Measurements from ENCODE around the gene FBXO15. TPM values are rescaled to one million over a fixed set of nuclear protein-coding genes. Genes with fewer than 3 reads are reported as not detected.

The FBXO15 gene
- total RNA-seq, 1 experiment from 2014 or later: 0.39 TPM

DNA sequence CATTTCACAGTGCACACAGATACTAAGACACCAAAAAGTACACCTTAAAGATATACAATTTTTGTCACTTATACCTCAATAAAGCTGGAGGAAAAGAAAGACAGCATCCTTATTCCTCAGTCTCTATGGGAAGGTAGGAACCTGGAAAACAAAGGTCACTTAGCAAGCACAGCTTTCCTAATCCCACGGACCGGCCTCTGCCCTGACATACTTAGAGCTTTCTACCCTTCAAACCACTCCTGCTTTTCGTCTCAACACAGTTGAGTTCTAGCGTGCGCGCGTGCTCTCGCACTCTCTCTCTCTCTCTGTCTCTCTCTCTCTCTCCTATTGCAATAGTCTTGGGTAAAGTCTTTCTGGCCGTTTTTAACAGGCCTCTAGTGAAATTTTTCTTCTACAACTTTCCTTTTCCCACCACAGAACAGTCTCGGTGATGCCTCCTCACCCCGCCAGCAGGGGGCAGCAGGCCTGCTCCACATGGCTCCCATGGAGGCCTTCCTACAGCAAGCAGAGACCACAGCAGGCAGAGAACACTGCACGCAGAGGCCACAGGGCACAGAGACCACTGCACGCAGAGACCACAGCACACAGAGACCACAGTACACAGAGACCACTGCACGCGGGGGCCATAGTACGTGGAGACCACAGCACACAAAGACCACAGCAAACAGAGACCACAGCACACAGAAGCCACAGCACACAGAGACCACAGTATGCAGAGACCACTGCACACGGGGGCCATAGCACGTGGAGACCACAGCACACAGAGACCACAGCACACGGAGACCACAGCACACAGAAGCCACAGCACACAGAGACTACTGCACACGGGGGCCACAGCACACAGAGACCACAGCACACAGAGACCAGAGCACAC is 106.9 kb downstream of the FBXO15 start:
- H3K36me3 Mint-ChIP-seq (ENCODE audit: insufficient read depth in 1 of 3, low read depth in 3 of 3): no peaks in the 10 kb centered on the region
- H2AK5ac ChIP-seq (ENCODE audit: insufficient read length, low read length): no peak overlapping the region
- peaks cover 0 to 2% of the 10 kb centered on the region in 2 experiments; a peak in 1 of 5 replicates for H3K9me3 Mint-ChIP-seq
- no peaks in the 10 kb centered on the region for H3K79me2 ChIP-seq (ENCODE audit: insufficient read depth, low read length)
- no peak overlapping the region for H3K56ac ChIP-seq (ENCODE audit: insufficient read length, low read depth, low read length)
- no peak overlapping the region for H3K4ac ChIP-seq (ENCODE audit: low read depth, low read length)
- no peaks in the 10 kb centered on the region; the same call in 1 of the 2 replicates for H3K27me3 Mint-ChIP-seq (ENCODE audit: low read depth)
- no peak overlapping the region for H3K4me3 Mint-ChIP-seq
- H4K91ac ChIP-seq (ENCODE audit: insufficient read length, low read depth, low read length): no peak overlapping the region
- H3K14ac ChIP-seq (ENCODE audit: insufficient read depth, low read length): no peak overlapping the region
- no peak overlapping the region for H4K5ac ChIP-seq (ENCODE audit: insufficient read length, low read depth, low read length)
- no peak overlapping the region for H4K8ac ChIP-seq (replicated peaks; ENCODE audit: insufficient read length, low read depth, low read length)
- H3K4me1 ChIP-seq (ENCODE audit: insufficient read depth, low read length): no peaks in the 10 kb centered on the region; the same call in 1 of the 2 replicates
- H2BK12ac ChIP-seq (ENCODE audit: insufficient read length, low read depth, low read length): no peak overlapping the region
- H3K23me2 ChIP-seq (ENCODE audit: insufficient read length, low read depth, low read length, poor library complexity, severe bottlenecking): no peaks in the 10 kb centered on the region
- H3K9me3 ChIP-seq (ENCODE audit: control insufficient read depth, low read depth, low read length): no peaks in the 10 kb centered on the region
- H2BK120ac ChIP-seq (ENCODE audit: low read depth, low read length, poor library complexity, severe bottlenecking): no peak overlapping the region
- no peak overlapping the region for H3K23ac ChIP-seq (ENCODE audit: insufficient read length, low read depth, low read length)
- peak; percentile 82 for DNase-seq
- TF ChIP-seq, protein P1, sequence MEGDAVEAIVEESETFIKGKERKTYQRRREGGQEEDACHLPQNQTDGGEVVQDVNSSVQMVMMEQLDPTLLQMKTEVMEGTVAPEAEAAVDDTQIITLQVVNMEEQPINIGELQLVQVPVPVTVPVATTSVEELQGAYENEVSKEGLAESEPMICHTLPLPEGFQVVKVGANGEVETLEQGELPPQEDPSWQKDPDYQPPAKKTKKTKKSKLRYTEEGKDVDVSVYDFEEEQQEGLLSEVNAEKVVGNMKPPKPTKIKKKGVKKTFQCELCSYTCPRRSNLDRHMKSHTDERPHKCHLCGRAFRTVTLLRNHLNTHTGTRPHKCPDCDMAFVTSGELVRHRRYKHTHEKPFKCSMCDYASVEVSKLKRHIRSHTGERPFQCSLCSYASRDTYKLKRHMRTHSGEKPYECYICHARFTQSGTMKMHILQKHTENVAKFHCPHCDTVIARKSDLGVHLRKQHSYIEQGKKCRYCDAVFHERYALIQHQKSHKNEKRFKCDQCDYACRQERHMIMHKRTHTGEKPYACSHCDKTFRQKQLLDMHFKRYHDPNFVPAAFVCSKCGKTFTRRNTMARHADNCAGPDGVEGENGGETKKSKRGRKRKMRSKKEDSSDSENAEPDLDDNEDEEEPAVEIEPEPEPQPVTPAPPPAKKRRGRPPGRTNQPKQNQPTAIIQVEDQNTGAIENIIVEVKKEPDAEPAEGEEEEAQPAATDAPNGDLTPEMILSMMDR (conservative IDR thresholded peaks at IDR 0.05): peak; percentile 88
- H3K27ac Mint-ChIP-seq: no peak overlapping the region
- no peaks in the 10 kb centered on the region for H4K20me1 ChIP-seq (ENCODE audit: control insufficient read depth, insufficient read depth, insufficient read length)
- H2BK15ac ChIP-seq (ENCODE audit: low read depth, low read length): no peak overlapping the region
- H3K27me3 ChIP-seq (ENCODE audit: insufficient read depth, low read length): no peaks in the 10 kb centered on the region
- H3K4me2 ChIP-seq (ENCODE audit: insufficient read depth, insufficient read length, low read length): no peak overlapping the region
- peaks cover 0 to 6% of the 10 kb centered on the region in 2 experiments; a peak in 1 of 4 replicates for H3K4me1 Mint-ChIP-seq
- no peak overlapping the region for H3T11ph ChIP-seq (ENCODE audit: low read length)
- no peak overlapping the region for H2BK20ac ChIP-seq (ENCODE audit: low read depth, low read length, poor library complexity, severe bottlenecking)
- H2AFZ ChIP-seq (ENCODE audit: low read length): no peak overlapping the region
- H3K27ac ChIP-seq (ENCODE audit: insufficient read length, low read depth, low read length): no peak overlapping the region
- H2BK5ac ChIP-seq (ENCODE audit: insufficient read length, low read length): no peak overlapping the region
- no peak overlapping the region for H3K18ac ChIP-seq (ENCODE audit: insufficient read length, low read depth, low read length)
- no peak overlapping the region for H3K9ac ChIP-seq (ENCODE audit: extremely low read depth, insufficient read length, low read length)
- no CpG with 5 or more reads among the region's 20 CpGs for WGBS (ENCODE audit: extremely low coverage, insufficient read length, low lambda C conversion rate)
- no peaks in the 10 kb centered on the region for H3K79me1 ChIP-seq (ENCODE audit: insufficient read depth, low read depth, low read length, poor library complexity, severe bottlenecking)

All from H9 (cell line).